K562 (cell line): ENCODE results near the gene TFPT. TPM values are rescaled to one million over a fixed set of nuclear protein-coding genes. Genes with fewer than 3 reads are reported as not detected.
A peak's percentile ranks its signal among the peaks of the same experiment; 100 is the strongest.

Experiments
- ATAC-seq: fragments of 200-7000 bp; cut with Tn5 transposase; 3 replicates; pipeline ENCODE4 v1.9.1; 2020; ENCODE audit warnings: moderate library complexity
- BruUV-seq: library from RNA; stranded (reverse); fragments of 400-500 nt; replicated peaks from 2 replicates; lab custom pipeline; 2021; lab: Mats Ljungman, UMichigan
- CTCF ChIA-PET: fragments of 300-600 bp; formaldehyde crosslinking; extraction: SDS; loops from one replicate; lab custom pipeline; 2021; ENCODE audit warnings: low intra/inter-chr PET ratio; lab: Yijun Ruan, JAX
- POLR2A ChIA-PET: fragments of 300-600, 350-650 bp; sonication (Branson Sonifier 250); formaldehyde crosslinking; extraction: SDS; loops from one replicate; lab custom pipeline; 2021; ENCODE audit warnings: antibody characterized with exemption, inconsistent platforms; lab: Yijun Ruan, JAX
- DNase-seq, 4 experiments: peaks; one replicate each; pipeline versions ENCODE4 v3.0.0 to v3.0.0-alpha.2; 2011 to 2018; ENCODE audit warnings: low spot score in 3 of 4, mixed read lengths in 3 of 4; ENCODE audit errors: extremely low read depth in 1 of 4
- FAIRE-seq: peaks from 2 replicates; lab custom pipeline; 2011; peaks lifted over from hg19 to GRCh38; lab: Jason Lieb, UNC
- H2AFZ ChIP-seq: 2 replicates; pipeline ENCODE4 v1.6.0; 2011; ENCODE audit warnings: low read depth, low read length, control low read depth, inconsistent platforms
- H3K27ac ChIP-seq: fragments of 200-600 bp; 3 replicates; pipeline ENCODE4 v1.8.0; 2011; ENCODE audit warnings: low read depth, mild to moderate bottlenecking, control low read depth, inconsistent platforms, low read length, moderate library complexity, mixed read lengths; ENCODE audit errors: extremely low read depth
- H3K27me3 ChIP-seq, 2 experiments: fragments of 300-600 bp in 1 of 2; 2 replicates in 1 of 2; 3 replicates in 1 of 2; pipeline versions ENCODE4 v1.6.0 to v1.8.0; 2011; ENCODE audit warnings: inconsistent platforms in 2 of 2, low read length in 2 of 2, mild to moderate bottlenecking in 1 of 2, mixed read lengths in 1 of 2, moderate library complexity in 1 of 2; ENCODE audit not compliant: control insufficient read depth in 2 of 2, insufficient read depth in 2 of 2
- H3K36me3 ChIP-seq: fragments of 300-600 bp; 3 replicates; pipeline ENCODE4 v1.8.0; 2011; ENCODE audit warnings: mild to moderate bottlenecking, low read length, inconsistent platforms; ENCODE audit not compliant: control insufficient read depth, insufficient read depth
- H3K4me1 ChIP-seq, 2 experiments: fragments of 200-600 bp in 1 of 2; replicated peaks in 1 of 2; 2 replicates in 1 of 2; 3 replicates in 1 of 2; pipeline versions ENCODE4 v1.5.1 to v1.8.0; 2011; ENCODE audit warnings: inconsistent platforms in 2 of 2, low read length in 2 of 2, mild to moderate bottlenecking in 1 of 2, mixed read lengths in 1 of 2, moderate library complexity in 1 of 2; ENCODE audit not compliant: control insufficient read depth in 2 of 2, insufficient read depth in 2 of 2
- H3K4me2 ChIP-seq: 2 replicates; pipeline ENCODE4 v1.6.1; 2011; ENCODE audit warnings: low read length, control low read depth, inconsistent platforms, mixed read lengths; ENCODE audit not compliant: insufficient read depth
- H3K4me3 ChIP-seq: fragments of 200-600 bp; sonication (generic), shearing (Covaris generic); 2 replicates; pipeline ENCODE4 v1.5.1; 2016; ENCODE audit warnings: control low read depth, inconsistent platforms
- H3K79me2 ChIP-seq: fragments of 200-600 bp; 3 replicates; pipeline ENCODE4 v1.8.0; 2011; ENCODE audit warnings: low read length, inconsistent platforms; ENCODE audit not compliant: control insufficient read depth, insufficient read depth
- H3K9ac ChIP-seq, 2 experiments: 2 replicates each; pipeline versions ENCODE4 v1.6.0 to v1.6.1; 2011; ENCODE audit warnings: low read depth in 2 of 2, low read length in 2 of 2, control low read depth in 1 of 2, inconsistent platforms in 1 of 2, mild to moderate bottlenecking in 1 of 2, mixed read lengths in 1 of 2; ENCODE audit not compliant: insufficient read depth in 1 of 2
- H3K9me1 ChIP-seq: one replicate; pipeline ENCODE4 v1.6.0; 2011; ENCODE audit warnings: inconsistent platforms, mild to moderate bottlenecking, low read length, moderate library complexity; ENCODE audit not compliant: control insufficient read depth, insufficient read depth
- H3K9me3 ChIP-seq: replicated peaks from 2 replicates; pipeline ENCODE4 v1.5.1; 2011; ENCODE audit warnings: low read depth, low read length, inconsistent platforms; ENCODE audit not compliant: control insufficient read depth, insufficient read depth
- H4K20me1 ChIP-seq: replicated peaks from 2 replicates; pipeline ENCODE4 v1.6.1; 2011; ENCODE audit warnings: low read length, inconsistent platforms, mixed read lengths; ENCODE audit not compliant: control insufficient read depth, insufficient read depth
- KLF16 ChIP-seq: IDR thresholded peaks from 2 replicates; pipeline ENCODE4 v1.6.1; 2016; ENCODE audit warnings: antibody characterized with exemption
- POLR2G ChIP-seq: fragments of 200-400 bp; formaldehyde crosslinking; IDR thresholded peaks from 2 replicates; pipeline ENCODE4 v1.6.1; 2017; ENCODE audit warnings: low read depth, mild to moderate bottlenecking, antibody characterized with exemption, low read length, moderate library complexity
- PRPF4 ChIP-seq: fragments of 200-400 bp; formaldehyde crosslinking; IDR thresholded peaks from one replicate; pipeline ENCODE4 v1.6.1; 2017; ENCODE audit warnings: low read length, low read depth, mild to moderate bottlenecking; ENCODE audit not compliant: insufficient read depth, poor library complexity, severe bottlenecking
- SIN3A ChIP-seq, 2 experiments: fragments of 150-350 bp in 1 of 2; IDR thresholded peaks; 2 replicates each; pipeline ENCODE4 v1.6.1; 2011 to 2016; ENCODE audit warnings: borderline replicate concordance in 2 of 2, low read depth in 2 of 2, low read length in 2 of 2, mild to moderate bottlenecking in 2 of 2, moderate library complexity in 2 of 2; ENCODE audit not compliant: control insufficient read depth in 1 of 2
- ZNF668 ChIP-seq: fragments of 250-450 bp; sonication (Bioruptor Pico); IDR thresholded peaks from 2 replicates; pipeline ENCODE4 v1.8.0; 2022; ENCODE audit warnings: mild to moderate bottlenecking, inconsistent platforms
- whole genome bisulfite sequencing: fragments of 100-300 bp; shearing (Covaris generic); methylation state at CpG from one replicate; pipeline ENCODE4 v1.1.6; 2016; ENCODE audit warnings: low coverage, mixed read lengths; ENCODE audit not compliant: insufficient coverage; ENCODE audit errors: missing lambda C conversion rate; 5-methylcytosine and 5-hydroxymethylcytosine counted together
- in situ Hi-C: fragments of 300-500 bp; cut with MboI; formaldehyde crosslinking; loops from 4 replicates; pipeline ENCODE4 v1.15.0; 2018; ENCODE audit warnings: inconsistent platforms, mixed read lengths
- intact Hi-C: fragments of 100-400 bp; cut with micrococcal nuclease; formaldehyde crosslinking; loops from 2 replicates; pipeline ENCODE4 v1.14.2; 2022
- polyA plus RNA-seq, 8 experiments: library from polyadenylated mRNA; depleted of rRNA in 4 of 8; stranded (reverse) in 5 of 8; unstranded in 3 of 8; fragments of >200 nt; fragmentation: Nextera tagmentation in 2 of 8; fragmentation: Illumina TruSeq in 1 of 8; extraction: Ambion mirVana in 2 of 8; extraction: Trizol in 1 of 8; gene quantifications; 2 replicates each; pipeline versions ENCODE4 v1.2.1 to v1.2.3, GENCODE V29; 2011 to 2014; ENCODE audit warnings: inconsistent platforms in 1 of 8, missing spikeins in 1 of 8
- total RNA-seq, 7 experiments: library from RNA; depleted of rRNA in 6 of 7; stranded (reverse); fragments of >200 nt in 6 of 7; fragmentation: Illumina TruSeq in 2 of 7; extraction: Trizol in 2 of 7; gene quantifications; 2 replicates each; pipeline versions ENCODE4 v1.2.1 to v1.2.3, GENCODE V29; 2011 to 2021; ENCODE audit warnings: low replicate concordance in 1 of 7
- TF ChIP-seq, protein P1 (sequence below), 2 experiments: fragments of 450-650 bp; formaldehyde crosslinking in 1 of 2; IDR thresholded peaks; 2 replicates each; pipeline versions ENCODE4 v1.4.0 to v1.6.1; 2014 to 2020; ENCODE audit warnings: mild to moderate bottlenecking in 2 of 2, borderline replicate concordance in 1 of 2, low read depth in 1 of 2
- TF ChIP-seq, protein P2 (sequence below): sonication (generic); formaldehyde crosslinking; IDR thresholded peaks from 2 replicates; pipeline ENCODE4 v1.8.1; 2022; ENCODE audit warnings: missing genetic modification reagents

The TFPT gene
- total and polyA plus RNA-seq, 9 of the 15 experiments (the other 6 are each of a cell fraction or from before 2014, with no cell fraction given): 0.72 to 16.4 (median 9.2) TPM

DNA sequence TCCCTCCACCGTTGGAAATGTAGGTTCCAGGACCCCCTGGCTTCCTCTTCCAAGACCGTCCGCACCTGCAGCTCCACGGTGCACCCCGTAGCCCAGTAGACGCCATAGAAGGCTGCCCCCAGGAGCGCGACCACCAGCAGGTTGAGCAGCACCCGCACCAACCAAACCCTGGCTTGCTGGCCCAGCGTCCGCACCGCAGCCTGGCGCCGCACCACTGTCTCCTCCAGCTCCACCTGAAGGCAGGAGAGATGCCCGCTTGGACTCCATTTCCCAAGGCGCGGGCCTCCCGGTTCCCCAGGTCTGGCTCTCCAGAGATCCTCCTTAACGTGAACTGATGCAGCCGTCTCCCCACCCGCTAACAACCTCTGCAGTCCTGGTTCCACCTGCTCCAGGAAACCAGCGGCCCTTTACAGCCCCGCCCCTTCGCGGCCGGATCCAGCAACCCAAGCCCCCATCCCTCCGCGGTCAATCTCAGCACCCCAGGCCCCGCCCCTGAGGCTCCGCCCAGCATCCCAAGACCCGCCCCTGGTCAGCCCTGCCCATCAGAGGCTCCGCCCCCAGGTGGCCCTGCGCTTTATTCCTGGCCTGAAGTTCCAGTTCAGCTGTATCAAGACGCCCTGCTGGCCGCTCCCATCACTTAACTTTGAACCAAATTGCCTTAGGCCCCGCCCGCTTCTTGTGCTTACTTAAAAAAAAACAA, 49.1 kb upstream of the TFPT start:
- H3K4me2 ChIP-seq: 0 out of 2 replicates have a peak overlapping the region, but pooled peaks have one; percentile 28
- BruUV-seq: no TSS peak
- in situ Hi-C loops (loop anchor here (5.0 kb wide), 1 partner anchor 63 kb away; no protein-coding TSS in a partner anchor), intact Hi-C loops (no loop called here)
- no peak overlapping the region for H2AFZ ChIP-seq
- H3K27me3 ChIP-seq: no peaks in the 10 kb centered on the region
- H3K9me1 ChIP-seq: no peaks in the 10 kb centered on the region
- no peak overlapping the region for H3K4me3 ChIP-seq
- FAIRE-seq (peak; percentile 95), ATAC-seq (peak; percentile 79), DNase-seq (peak; percentile 89 to 94 (median 91))
- H3K36me3 ChIP-seq: no peaks in the 10 kb centered on the region
- H3K27ac ChIP-seq: no peak overlapping the region
- peaks cover 7% of the 10 kb centered on the region; the same call in 2 of the 3 replicates for H3K79me2 ChIP-seq
- no peaks in the 10 kb centered on the region for H3K9me3 ChIP-seq
- H3K9ac ChIP-seq: peak overlapping the region in 1 of 2 experiments; percentile 41; a peak in 2 of 4 replicates
- POLR2A ChIA-PET: interaction anchor here (0.7 to 1.1 kb wide), 5 partner anchors 11 to 37 kb away, joined by 3 to 5 read pairs (median 4); partner anchors contain the start of genes MBOAT7 and RPS9
- 30% methylated on average over 23 of the region's 37 CpGs for WGBS
- peaks cover 14 to 58% of the 10 kb centered on the region in 2 experiments for H3K4me1 ChIP-seq
- CTCF ChIA-PET: interaction anchor here (0.6 to 1.6 kb wide), 2 partner anchors 52 to 67 kb away, joined by 6 to 7 read pairs; no protein-coding TSS in a partner anchor
- H4K20me1 ChIP-seq: 0 out of 2 replicates have a peak, but pooled peaks cover 10% of the 10 kb centered on the region
- TF ChIP-seq PRPF4 (no peak), POLR2G (peak; percentile 38; the same call in 1 of the 2 replicates), SIN3A (IDR thresholded peaks at IDR 0.05; ENCODE audit: borderline replicate concordance in 2 of 2, control insufficient read depth in 1 of 2, low read depth in 2 of 2, low read length in 2 of 2) (0 out of 4 replicates have a peak, but pooled peaks of 1 of the 2 experiments have one; percentile 31), KLF16 (0 out of 2 replicates have a peak, but pooled peaks have one; percentile 7), ZNF668 (CRISPR knock-in tag) (no peak)
- TF ChIP-seq, protein P1, sequence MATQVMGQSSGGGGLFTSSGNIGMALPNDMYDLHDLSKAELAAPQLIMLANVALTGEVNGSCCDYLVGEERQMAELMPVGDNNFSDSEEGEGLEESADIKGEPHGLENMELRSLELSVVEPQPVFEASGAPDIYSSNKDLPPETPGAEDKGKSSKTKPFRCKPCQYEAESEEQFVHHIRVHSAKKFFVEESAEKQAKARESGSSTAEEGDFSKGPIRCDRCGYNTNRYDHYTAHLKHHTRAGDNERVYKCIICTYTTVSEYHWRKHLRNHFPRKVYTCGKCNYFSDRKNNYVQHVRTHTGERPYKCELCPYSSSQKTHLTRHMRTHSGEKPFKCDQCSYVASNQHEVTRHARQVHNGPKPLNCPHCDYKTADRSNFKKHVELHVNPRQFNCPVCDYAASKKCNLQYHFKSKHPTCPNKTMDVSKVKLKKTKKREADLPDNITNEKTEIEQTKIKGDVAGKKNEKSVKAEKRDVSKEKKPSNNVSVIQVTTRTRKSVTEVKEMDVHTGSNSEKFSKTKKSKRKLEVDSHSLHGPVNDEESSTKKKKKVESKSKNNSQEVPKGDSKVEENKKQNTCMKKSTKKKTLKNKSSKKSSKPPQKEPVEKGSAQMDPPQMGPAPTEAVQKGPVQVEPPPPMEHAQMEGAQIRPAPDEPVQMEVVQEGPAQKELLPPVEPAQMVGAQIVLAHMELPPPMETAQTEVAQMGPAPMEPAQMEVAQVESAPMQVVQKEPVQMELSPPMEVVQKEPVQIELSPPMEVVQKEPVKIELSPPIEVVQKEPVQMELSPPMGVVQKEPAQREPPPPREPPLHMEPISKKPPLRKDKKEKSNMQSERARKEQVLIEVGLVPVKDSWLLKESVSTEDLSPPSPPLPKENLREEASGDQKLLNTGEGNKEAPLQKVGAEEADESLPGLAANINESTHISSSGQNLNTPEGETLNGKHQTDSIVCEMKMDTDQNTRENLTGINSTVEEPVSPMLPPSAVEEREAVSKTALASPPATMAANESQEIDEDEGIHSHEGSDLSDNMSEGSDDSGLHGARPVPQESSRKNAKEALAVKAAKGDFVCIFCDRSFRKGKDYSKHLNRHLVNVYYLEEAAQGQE (IDR thresholded peaks at IDR 0.05; ENCODE audit: borderline replicate concordance): peak; percentile 69
- TF ChIP-seq, protein P1 (CRISPR knock-in tag; IDR thresholded peaks at IDR 0.05; ENCODE audit: low read depth): no peak
- TF ChIP-seq, protein P2, sequence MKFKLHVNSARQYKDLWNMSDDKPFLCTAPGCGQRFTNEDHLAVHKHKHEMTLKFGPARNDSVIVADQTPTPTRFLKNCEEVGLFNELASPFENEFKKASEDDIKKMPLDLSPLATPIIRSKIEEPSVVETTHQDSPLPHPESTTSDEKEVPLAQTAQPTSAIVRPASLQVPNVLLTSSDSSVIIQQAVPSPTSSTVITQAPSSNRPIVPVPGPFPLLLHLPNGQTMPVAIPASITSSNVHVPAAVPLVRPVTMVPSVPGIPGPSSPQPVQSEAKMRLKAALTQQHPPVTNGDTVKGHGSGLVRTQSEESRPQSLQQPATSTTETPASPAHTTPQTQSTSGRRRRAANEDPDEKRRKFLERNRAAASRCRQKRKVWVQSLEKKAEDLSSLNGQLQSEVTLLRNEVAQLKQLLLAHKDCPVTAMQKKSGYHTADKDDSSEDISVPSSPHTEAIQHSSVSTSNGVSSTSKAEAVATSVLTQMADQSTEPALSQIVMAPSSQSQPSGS (CRISPR knock-in tag): no peak
